Activated CD8-positive, alpha-beta T cell treated with anti-CD3 and anti-CD28 coated beads for 36 hours (primary cell): ENCODE data around the gene MYO10. TPM values are rescaled to one million over a fixed set of nuclear protein-coding genes. Genes with fewer than 3 reads are reported as not detected.

Experiments
- ATAC-seq: fragments of 200-7000 bp; cut with Tn5 transposase; one replicate; pipeline ENCODE4 v1.10.0; 2021; ENCODE audit warnings: mild to moderate bottlenecking, moderate library complexity
- CTCF ChIA-PET: fragments of 350-600 bp; sonication (Branson Sonifier 250); formaldehyde crosslinking; loops from one replicate; lab custom pipeline; 2021; ENCODE audit warnings: antibody characterized with exemption; lab: Charles Lee
- POLR2A ChIA-PET: fragments of 350-600 bp; sonication (Branson Sonifier 250); formaldehyde crosslinking; loops from one replicate; lab custom pipeline; 2021; ENCODE audit warnings: antibody characterized with exemption; lab: Charles Lee
- DNase-seq: peaks from one replicate; pipeline ENCODE4 v3.0.0-alpha.2; 2020
- H3K27ac Mint-ChIP-seq: one replicate; pipeline ENCODE4 v1.8.0; 2021; ENCODE audit warnings: mild to moderate bottlenecking, mixed read lengths
- H3K27me3 Mint-ChIP-seq: one replicate; pipeline ENCODE4 v1.8.0; 2021; ENCODE audit warnings: mixed read lengths
- H3K36me3 Mint-ChIP-seq: one replicate; pipeline ENCODE4 v1.8.0; 2021; ENCODE audit warnings: low read depth, mixed read lengths
- H3K4me1 Mint-ChIP-seq: one replicate; pipeline ENCODE4 v1.8.0; 2021; ENCODE audit warnings: low read depth, mixed read lengths
- H3K4me3 Mint-ChIP-seq: one replicate; pipeline ENCODE4 v1.8.0; 2021; ENCODE audit warnings: mild to moderate bottlenecking, moderate library complexity, mixed read lengths
- H3K9me3 Mint-ChIP-seq: one replicate; pipeline ENCODE4 v1.8.0; 2021; ENCODE audit warnings: mixed read lengths
- intact Hi-C: fragments of 100-400 bp; cut with micrococcal nuclease; formaldehyde crosslinking; loops from one replicate; pipeline ENCODE4 v1.10.0; 2022
- total RNA-seq, 2 experiments: library from RNA; stranded (reverse); gene quantifications; one replicate each; pipeline ENCODE4 v1.2.3, GENCODE V29; 2021
- TF ChIP-seq, protein P1 (sequence below): fragments of 200-600 bp; IDR thresholded peaks from one replicate; pipeline ENCODE4 v1.8.0; 2022; ENCODE audit warnings: antibody characterized with exemption, mild to moderate bottlenecking

MYO10 gene
- total RNA-seq, 2 experiments from 2014 or later, result 0.09 TPM; not detected in 1

DNA sequence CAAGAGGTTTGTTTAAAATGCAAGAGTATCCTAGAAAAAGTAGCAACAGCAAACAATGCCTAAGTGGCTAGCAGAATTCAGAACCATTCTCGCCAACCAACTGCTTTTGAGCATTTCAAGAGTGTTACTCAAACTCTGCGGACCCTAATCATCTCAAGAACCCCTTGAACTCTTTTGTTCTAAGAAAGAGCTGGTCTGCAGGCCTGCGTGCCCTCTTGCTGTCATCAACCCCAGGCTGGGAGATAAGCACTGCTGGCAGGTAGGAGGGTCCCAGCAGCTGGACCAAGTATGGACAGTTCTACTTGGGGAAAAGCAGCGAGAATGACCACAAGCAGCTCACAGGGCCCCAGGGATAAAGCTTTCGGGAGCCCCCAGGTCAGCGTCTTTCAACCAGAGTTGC, 38.3 kb downstream of the MYO10 start:
- ChIA-PET POLR2A (no interaction called here), CTCF (no interaction called here)
- no peaks in the 10 kb centered on the region for H3K9me3 Mint-ChIP-seq
- H3K4me3 Mint-ChIP-seq, result no peak overlapping the region
- H3K27ac Mint-ChIP-seq, result no peak overlapping the region
- ATAC-seq, result no peak
- no peaks in the 10 kb centered on the region for H3K27me3 Mint-ChIP-seq
- no peaks in the 10 kb centered on the region for H3K36me3 Mint-ChIP-seq
- intact Hi-C loops, result no loop called here
- TF ChIP-seq, protein P1, sequence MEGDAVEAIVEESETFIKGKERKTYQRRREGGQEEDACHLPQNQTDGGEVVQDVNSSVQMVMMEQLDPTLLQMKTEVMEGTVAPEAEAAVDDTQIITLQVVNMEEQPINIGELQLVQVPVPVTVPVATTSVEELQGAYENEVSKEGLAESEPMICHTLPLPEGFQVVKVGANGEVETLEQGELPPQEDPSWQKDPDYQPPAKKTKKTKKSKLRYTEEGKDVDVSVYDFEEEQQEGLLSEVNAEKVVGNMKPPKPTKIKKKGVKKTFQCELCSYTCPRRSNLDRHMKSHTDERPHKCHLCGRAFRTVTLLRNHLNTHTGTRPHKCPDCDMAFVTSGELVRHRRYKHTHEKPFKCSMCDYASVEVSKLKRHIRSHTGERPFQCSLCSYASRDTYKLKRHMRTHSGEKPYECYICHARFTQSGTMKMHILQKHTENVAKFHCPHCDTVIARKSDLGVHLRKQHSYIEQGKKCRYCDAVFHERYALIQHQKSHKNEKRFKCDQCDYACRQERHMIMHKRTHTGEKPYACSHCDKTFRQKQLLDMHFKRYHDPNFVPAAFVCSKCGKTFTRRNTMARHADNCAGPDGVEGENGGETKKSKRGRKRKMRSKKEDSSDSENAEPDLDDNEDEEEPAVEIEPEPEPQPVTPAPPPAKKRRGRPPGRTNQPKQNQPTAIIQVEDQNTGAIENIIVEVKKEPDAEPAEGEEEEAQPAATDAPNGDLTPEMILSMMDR, result no peak
- DNase-seq, result no peak
- H3K4me1 Mint-ChIP-seq, result no peaks in the 10 kb centered on the region

- H3K27me3 Mint-ChIP-seq, result no peaks in the 10 kb centered on the region
- POLR2A ChIA-PET, result no interaction called here
- ATAC-seq (no peak), DNase-seq (no peak)
- no peaks in the 10 kb centered on the region for H3K9me3 Mint-ChIP-seq
- no peak overlapping the region for H3K27ac Mint-ChIP-seq
- intact Hi-C loops, result no loop called here
- TF ChIP-seq, protein P1, result no peak
- CTCF ChIA-PET, result no interaction called here
- no peak overlapping the region for H3K4me3 Mint-ChIP-seq
- H3K36me3 Mint-ChIP-seq, result no peaks in the 10 kb centered on the region
- no peaks in the 10 kb centered on the region for H3K4me1 Mint-ChIP-seq
Observed at GRCh38 chr5:16897284-16897704, 38.8 kb downstream of the MYO10 start.

GRCh38 chr5:16896767-16897166, 39.3 kb downstream of the MYO10 start:
- Mint-ChIP-seq H3K9me3 (no peaks in the 10 kb centered on the region), H3K36me3 (no peaks in the 10 kb centered on the region), H3K27ac (no peak overlapping the region), H3K27me3 (no peaks in the 10 kb centered on the region), H3K4me1 (no peaks in the 10 kb centered on the region), H3K4me3 (no peak overlapping the region)
- ChIA-PET CTCF (no interaction called here), POLR2A (no interaction called here)
- DNase-seq (no peak), ATAC-seq (no peak)
- TF ChIP-seq, protein P1, result no peak
- intact Hi-C loops, result no loop called here

GRCh38 chr5:16894236-16895057, 41.6 kb downstream of the MYO10 start:
- intact Hi-C loops, result no loop called here
- no peaks in the 10 kb centered on the region for H3K27me3 Mint-ChIP-seq
- ChIA-PET CTCF (no interaction called here), POLR2A (no interaction called here)
- H3K27ac Mint-ChIP-seq, result no peak overlapping the region
- TF ChIP-seq, protein P1, result no peak
- no peak for DNase-seq
- H3K9me3 Mint-ChIP-seq, result no peaks in the 10 kb centered on the region
- no peaks in the 10 kb centered on the region for H3K36me3 Mint-ChIP-seq
- H3K4me1 Mint-ChIP-seq, result no peaks in the 10 kb centered on the region
- H3K4me3 Mint-ChIP-seq, result no peak overlapping the region
- ATAC-seq, result no peak

- Mint-ChIP-seq H3K27me3 (no peaks in the 10 kb centered on the region), H3K36me3 (no peaks in the 10 kb centered on the region), H3K9me3 (no peaks in the 10 kb centered on the region), H3K27ac (no peak overlapping the region), H3K4me3 (no peak overlapping the region), H3K4me1 (no peaks in the 10 kb centered on the region)
- ChIA-PET POLR2A (no interaction called here), CTCF (no interaction called here)
- TF ChIP-seq, protein P1, result no peak
- DNase-seq (no peak), ATAC-seq (no peak)
- intact Hi-C loops, result no loop called here
Observed at GRCh38 chr5:16891033-16891432, 45.1 kb downstream of the MYO10 start.
